Omental fat pad (tissue), 4 donors: Measurements from ENCODE around the gene NHLRC4. TPM values are rescaled to one million over a fixed set of nuclear protein-coding genes. Genes with fewer than 3 reads are reported as not detected.

Source experiments
- ATAC-seq: fragments of 150-250 bp; one replicate; pipeline ENCODE4 v1.9.1; 2016; ENCODE audit warnings: mild to moderate bottlenecking, moderate library complexity; ENCODE audit not compliant: low FRiP score
- DNase-seq: peaks from one replicate; pipeline ENCODE4 v3.0.0-alpha.2; 2019; ENCODE audit warnings: low spot score
- CTCF ChIP-seq, 3 donors: fragments of 450-650 bp; IDR thresholded peaks; one replicate each; pipeline ENCODE4 v1.5.1; 2016 to 2017; ENCODE audit warnings: antibody characterized with exemption in 3 of 3, mild to moderate bottlenecking in 3 of 3, moderate library complexity in 2 of 3
- total RNA-seq, 4 donors: library from RNA; depleted of rRNA; stranded (reverse); fragments of >200 nt; gene quantifications; one replicate each; pipeline ENCODE4 v1.1.0, GENCODE V29; 2016

NHLRC4 gene
- total RNA-seq, 4 donors from 2014 or later = 0.24 to 5.5 (median 1.2) TPM

DNA sequence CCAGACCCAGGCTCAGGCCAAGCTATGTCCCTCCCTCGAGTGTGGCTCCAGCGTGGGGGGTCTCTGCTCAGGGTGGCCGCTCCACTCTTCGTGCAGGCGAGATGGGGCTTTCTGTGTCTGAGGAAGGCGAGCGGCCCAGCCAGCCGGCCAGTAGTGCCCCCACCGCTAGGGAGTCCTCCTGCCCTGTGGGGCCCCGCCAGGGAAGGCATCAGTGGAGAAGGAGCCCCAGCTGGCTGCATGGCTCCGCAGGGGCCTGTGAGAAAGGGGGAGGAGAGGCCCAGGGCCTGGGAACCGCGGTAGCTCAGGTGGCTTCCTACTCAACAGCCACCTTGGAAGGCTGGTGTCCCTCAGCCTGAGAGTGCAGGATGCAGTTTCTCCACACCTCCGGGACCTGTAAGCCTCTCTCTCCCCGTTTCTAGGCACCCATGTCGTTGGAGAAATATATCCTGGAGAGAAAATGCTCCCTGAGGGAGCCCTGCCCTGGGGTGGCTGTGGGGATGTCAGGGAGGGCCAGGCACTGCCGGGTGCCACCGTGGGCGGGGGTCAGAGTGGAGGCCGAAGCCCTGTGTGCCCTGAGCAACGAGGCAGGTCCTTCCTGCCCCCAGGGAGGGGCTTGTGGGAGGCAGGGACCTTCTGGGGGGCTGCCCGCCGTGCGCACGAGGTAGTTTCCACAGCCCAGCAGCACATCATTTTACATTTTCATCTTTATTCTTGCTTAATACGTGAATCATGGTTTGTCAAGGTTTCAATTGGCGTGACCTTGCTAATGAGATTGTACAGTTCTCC, 6.3 kb downstream of the NHLRC4 start:
- no peak for DNase-seq
- TF ChIP-seq CTCF (IDR thresholded peaks at IDR 0.05) = no peak
- no peak for ATAC-seq

DNA sequence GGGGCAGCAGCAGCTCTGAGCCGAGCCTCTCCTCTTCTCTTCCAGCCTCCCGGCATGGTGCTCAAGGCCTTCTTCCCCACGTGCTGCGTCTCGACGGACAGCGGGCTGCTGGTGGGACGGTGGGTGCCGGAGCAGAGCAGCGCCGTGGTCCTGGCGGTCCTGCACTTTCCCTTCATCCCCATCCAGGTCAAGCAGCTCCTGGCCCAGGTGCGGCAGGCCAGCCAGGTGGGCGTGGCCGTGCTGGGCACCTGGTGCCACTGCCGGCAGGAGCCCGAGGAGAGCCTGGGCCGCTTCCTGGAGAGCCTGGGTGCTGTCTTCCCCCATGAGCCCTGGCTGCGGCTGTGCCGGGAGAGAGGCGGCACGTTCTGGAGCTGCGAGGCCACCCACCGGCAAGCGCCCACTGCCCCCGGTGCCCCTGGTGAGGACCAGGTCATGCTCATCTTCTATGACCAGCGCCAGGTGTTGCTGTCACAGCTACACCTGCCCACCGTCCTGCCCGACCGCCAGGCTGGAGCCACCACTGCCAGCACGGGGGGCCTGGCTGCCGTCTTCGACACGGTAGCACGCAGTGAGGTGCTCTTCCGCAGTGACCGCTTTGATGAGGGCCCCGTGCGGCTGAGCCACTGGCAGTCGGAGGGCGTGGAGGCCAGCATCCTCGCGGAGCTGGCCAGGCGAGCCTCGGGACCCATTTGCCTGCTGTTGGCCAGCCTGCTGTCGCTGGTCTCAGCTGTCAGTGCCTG, 7.4 kb downstream of the NHLRC4 start:
- TF ChIP-seq CTCF (IDR thresholded peaks at IDR 0.05) = no peak
- ATAC-seq (no peak), DNase-seq (no peak)

GRCh38 chr16:575354-576196, 8.8 kb downstream of the NHLRC4 start:
- ATAC-seq (no peak), DNase-seq (no peak)
- TF ChIP-seq CTCF (IDR thresholded peaks at IDR 0.05) = no peak

DNA sequence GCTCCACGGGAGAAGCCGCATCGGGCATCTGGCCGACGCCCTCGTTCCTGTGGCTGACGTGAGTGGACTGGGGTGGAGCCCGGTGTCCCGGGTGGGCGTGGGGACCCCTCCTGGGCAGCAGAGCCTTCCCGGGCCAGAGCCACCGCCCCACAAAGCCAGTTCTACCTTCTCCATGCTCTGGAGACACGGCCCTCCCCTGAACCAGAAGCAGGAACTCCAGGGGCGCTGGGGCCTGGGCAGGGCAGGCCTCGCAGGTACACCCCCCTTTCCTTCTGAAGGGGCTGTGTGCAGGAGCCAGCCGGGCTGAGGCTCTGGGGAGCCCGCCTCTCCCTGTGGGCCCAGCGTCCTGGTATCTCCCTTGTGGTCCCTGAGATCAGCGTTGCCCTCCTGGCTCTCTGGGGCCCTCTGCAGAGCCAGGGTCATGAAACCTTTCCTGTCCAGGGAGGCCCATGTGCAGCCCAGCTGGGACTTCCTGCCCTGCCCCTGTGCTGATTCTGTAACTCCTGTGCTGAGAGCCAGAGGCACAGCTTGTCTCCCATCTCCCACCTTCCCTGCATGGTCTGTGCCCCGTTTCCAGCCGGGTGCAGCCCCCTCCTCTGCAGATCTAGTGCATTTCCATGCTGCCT, 9.5 kb downstream of the NHLRC4 start:
- ATAC-seq (no peak), DNase-seq (no peak)
- TF ChIP-seq CTCF (IDR thresholded peaks at IDR 0.05) = no peak

DNA sequence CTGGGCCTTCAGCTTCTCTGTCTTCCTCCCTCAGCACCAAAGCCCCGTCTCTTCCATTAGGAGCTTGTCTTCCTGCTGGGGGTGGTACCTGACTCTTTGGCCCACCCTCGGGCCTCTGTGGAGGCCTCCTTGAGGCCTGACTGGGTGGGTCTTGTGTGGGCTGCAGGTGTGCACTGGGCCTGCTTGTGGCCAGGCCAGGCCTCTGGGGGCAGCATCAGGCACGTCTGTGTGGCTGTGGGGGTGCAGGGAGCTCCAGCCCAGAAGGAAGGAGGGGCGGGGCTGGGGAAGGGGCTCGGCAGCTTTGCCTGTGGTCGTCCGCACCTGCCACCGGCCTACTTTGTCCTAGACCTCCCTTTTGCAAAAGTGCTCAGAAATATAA, 10.0 kb downstream of the NHLRC4 start:
- TF ChIP-seq CTCF (IDR thresholded peaks at IDR 0.05) = no peak
- ATAC-seq = no peak
- DNase-seq = no peak

GRCh38 chr16:577796-578195, 11.0 kb downstream of the NHLRC4 start:
- DNase-seq = no peak
- no peak for TF ChIP-seq CTCF (IDR thresholded peaks at IDR 0.05)
- ATAC-seq = no peak
